Mucosa of descending colon (tissue), 3 donors: ENCODE data around the gene ZNF48. TPM values are rescaled to one million over a fixed set of nuclear protein-coding genes. Genes with fewer than 3 reads are reported as not detected.

Experiments used
- ATAC-seq: fragments of 200-7000 bp; cut with Tn5 transposase; one replicate; pipeline ENCODE4 v1.9.1; 2020; ENCODE audit warnings: mild to moderate bottlenecking, moderate library complexity
- DNase-seq, 3 donors: peaks; one replicate each; pipeline ENCODE4 v3.0.0-alpha.2; 2020
- H3K36me3 ChIP-seq: fragments of 200-600 bp; one replicate; pipeline ENCODE4 v1.8.0; 2021; ENCODE audit warnings: low read depth, mild to moderate bottlenecking
- H3K4me1 ChIP-seq: fragments of 200-600 bp; one replicate; pipeline ENCODE4 v1.8.0; 2021; ENCODE audit warnings: low read depth, mild to moderate bottlenecking
- H3K4me3 ChIP-seq: fragments of 200-600 bp; one replicate; pipeline ENCODE4 v1.8.0; 2021; ENCODE audit warnings: mild to moderate bottlenecking
- H3K9me3 ChIP-seq: fragments of 200-600 bp; one replicate; pipeline ENCODE4 v1.8.0; 2021; ENCODE audit warnings: mild to moderate bottlenecking
- CTCF ChIP-seq: fragments of 200-600 bp; IDR thresholded peaks from one replicate; pipeline ENCODE4 v1.8.0; 2022; ENCODE audit warnings: antibody characterized with exemption, mild to moderate bottlenecking
- intact Hi-C, 2 donors: fragments of 100-400 bp; cut with DNase I in 1 of 2; cut with micrococcal nuclease in 1 of 2; formaldehyde crosslinking; loops; one replicate each; pipeline versions ENCODE4 v1.11.0 to v1.11.1; 2022; cut with DNase I, micrococcal nuclease
- total RNA-seq, 3 donors: library from RNA; stranded (reverse); fragmentation: NEBNext Ultra II Directional in 2 of 3; extraction: Animal tissue kit (Norgen Biotek cat#: 25700) in 2 of 3; gene quantifications; one replicate each; pipeline versions ENCODE4 v1.2.1 to v1.2.4, GENCODE V29; 2021 to 2023
- donor health status: DM: no; HTN: no; CAD: no; lungs with moderate emphysema.
- donor health status: DM: no; HTN: no; CAD: no.
- donor health status: DM: no; HTN: yes; CAD: no.

Gene ZNF48
- total RNA-seq, 3 donors from 2014 or later: 6.5 to 13.7 (median 6.6) TPM

- no peak for DNase-seq
- Histone ChIP-seq H3K36me3 (peaks cover 7% of the 10 kb centered on the region), H3K9me3 (no peaks in the 10 kb centered on the region), H3K4me1 (peaks cover 6% of the 10 kb centered on the region), H3K4me3 (no peak overlapping the region)
- intact Hi-C loops: no loop called here
- ATAC-seq: no peak
- TF ChIP-seq CTCF: no peak
Observed at GRCh38 chr16:30421010-30421409, 25.8 kb downstream of the ZNF48 start.

GRCh38 chr16:30428055-30428454 is 32.8 kb downstream of the ZNF48 start:
- no peak for DNase-seq
- no peak for TF ChIP-seq CTCF

GRCh38 chr16:30429418-30429677 is 34.1 kb downstream of the ZNF48 start:
- TF ChIP-seq CTCF: no peak
- Histone ChIP-seq H3K4me1 (peaks cover 11% of the 10 kb centered on the region), H3K36me3 (peaks cover under 1% of the 10 kb centered on the region), H3K9me3 (no peaks in the 10 kb centered on the region), H3K4me3 (peak overlapping the region; percentile 40)
- ATAC-seq (peak; percentile 59), DNase-seq (no peak)
- intact Hi-C loops: no loop called here

More at GRCh38 chr16:30428055-30428454, 32.8 kb downstream of the ZNF48 start:
- no peak overlapping the region for H3K4me3 ChIP-seq
- peaks cover 11% of the 10 kb centered on the region for H3K4me1 ChIP-seq
- H3K9me3 ChIP-seq: no peaks in the 10 kb centered on the region
- no peak for ATAC-seq
- intact Hi-C loops: no loop called here
- H3K36me3 ChIP-seq: peaks cover 7% of the 10 kb centered on the region

GRCh38 chr16:30429678-30430427 is 34.6 kb downstream of the ZNF48 start, which contains the start of gene DCTPP1:
DCTPP1 (minus strand) TSS chr16:30430030; CDS start chr16:30429980, 50 bp downstream.
- H3K4me1 ChIP-seq: peaks cover 11% of the 10 kb centered on the region
- ATAC-seq: peak; percentile 97
- DNase-seq: peak; percentile 95 to 98 (median 96)
- intact Hi-C loops: no loop called here
- H3K4me3 ChIP-seq: peak within 1 kb of the TSS; percentile 40
- no peaks in the 10 kb centered on the region for H3K36me3 ChIP-seq
- no peaks in the 10 kb centered on the region for H3K9me3 ChIP-seq
- TF ChIP-seq CTCF: peak; percentile 68

- no peak for TF ChIP-seq CTCF
- DNase-seq: peak in 2 of 3 donors; percentile 66 to 72
Observed at GRCh38 chr16:30430428-30430970, 35.3 kb downstream of the ZNF48 start.

More at GRCh38 chr16:30430428-30430970, 35.3 kb downstream of the ZNF48 start:
- Histone ChIP-seq H3K4me3 (no peak overlapping the region), H3K36me3 (no peaks in the 10 kb centered on the region), H3K4me1 (peaks cover 11% of the 10 kb centered on the region), H3K9me3 (no peaks in the 10 kb centered on the region)
- ATAC-seq: peak; percentile 3
- intact Hi-C loops: no loop called here
